Embryonic facial prominence (tissue), 1 donor: Measurements from ENCODE around the gene ZFAND2B.

Experiments used
- DNase-seq: peaks from one replicate; pipeline ENCODE4 v3.0.0-alpha.2; 2016; ENCODE audit errors: extremely low spot score

Gene ZFAND2B

GRCh38 chr2:219206328-219207133, at the start of gene ZFAND2B:
Gene ZFAND2B (plus strand): TSS chr2:219206782. CDS start chr2:219206988, 206 bp downstream.
- DNase-seq, result peak; percentile 88

DNA sequence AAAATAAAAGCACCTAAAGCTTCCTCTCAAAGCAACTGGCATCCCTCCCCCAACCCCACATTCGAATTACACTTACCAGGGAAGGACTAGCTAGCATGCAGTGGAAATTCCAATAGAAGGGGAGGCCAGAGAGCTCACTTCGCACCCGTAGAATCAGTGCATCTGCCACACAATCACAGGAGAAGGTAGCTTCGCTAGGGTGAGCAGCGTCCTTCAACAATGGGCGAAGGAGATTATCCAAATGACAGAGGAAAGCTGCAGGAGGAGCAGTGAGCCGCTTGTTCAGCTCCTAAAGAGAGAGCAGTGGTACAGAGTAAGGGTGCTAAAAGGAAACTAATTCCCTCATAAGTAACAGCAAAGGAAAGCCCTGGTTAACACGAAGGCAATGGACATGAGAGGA, 49.2 kb upstream of the ZFAND2B start:
- DNase-seq, result no peak

DNA sequence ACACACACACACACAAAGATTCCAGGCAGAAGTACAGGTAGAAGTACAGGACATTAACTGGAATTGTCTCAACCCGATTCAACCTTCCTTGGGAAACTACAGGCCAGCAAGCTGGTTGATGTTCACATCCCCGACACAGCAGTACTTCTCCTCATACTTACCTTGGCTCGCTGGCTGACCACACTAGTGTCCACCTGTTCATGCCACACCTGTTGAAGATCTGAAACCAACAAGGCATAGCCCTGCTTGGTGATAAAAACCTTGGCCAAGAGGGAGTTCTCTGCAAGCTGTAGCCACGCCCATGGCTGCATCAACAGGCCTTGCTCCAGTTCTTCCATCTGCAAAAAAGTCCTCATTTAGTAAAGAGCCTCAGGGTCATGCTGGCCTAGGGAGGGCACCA, 48.6 kb upstream of the ZFAND2B start:
- DNase-seq, result no peak

- no peak for DNase-seq
These were observed 48.0 kb upstream of the ZFAND2B start for GRCh38 chr2:219158586-219158985.

GRCh38 chr2:219159771-219160185, 46.8 kb upstream of the ZFAND2B start:
- no peak for DNase-seq

DNA sequence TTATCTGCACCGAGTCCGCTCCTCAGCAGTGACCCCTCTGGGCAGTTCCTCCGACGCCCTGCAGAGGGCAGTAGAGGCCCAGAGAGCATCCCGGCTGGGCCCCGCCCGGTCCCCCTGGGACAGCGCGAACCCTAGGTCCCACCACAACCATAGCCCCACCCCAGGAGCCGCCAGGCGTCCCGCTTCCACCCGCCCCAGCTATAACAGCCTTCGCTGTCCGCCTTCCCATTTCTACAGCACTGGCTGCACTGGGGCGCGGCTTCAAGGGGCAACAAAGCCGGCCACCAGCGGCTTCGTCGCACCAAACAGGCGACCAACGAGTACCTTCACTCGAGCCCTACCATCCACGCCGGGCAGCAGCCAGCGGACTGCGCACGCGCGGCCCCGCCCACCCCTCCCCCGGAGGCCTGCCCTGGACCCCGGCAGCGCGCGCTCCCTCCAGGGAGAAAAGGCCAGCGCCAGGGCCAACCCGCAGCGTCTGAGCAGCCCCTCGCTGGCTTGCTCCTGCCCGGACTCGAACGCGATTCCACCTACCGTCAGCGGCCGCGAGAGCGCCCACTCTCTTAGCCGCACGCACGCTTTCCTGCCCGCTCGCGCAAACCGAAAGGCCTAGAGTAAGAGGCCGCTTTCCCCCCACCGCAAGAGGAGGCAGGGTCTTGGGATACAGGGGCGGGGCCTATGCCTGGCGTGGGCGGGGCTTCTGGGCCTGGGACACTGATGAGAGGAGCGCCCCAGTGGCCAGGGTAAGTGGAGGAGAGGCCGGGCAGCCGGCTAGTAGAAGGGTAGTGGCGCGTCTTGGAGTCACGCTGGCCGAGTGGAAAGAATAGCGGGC, 46.2 kb upstream of the ZFAND2B start, which contains the start of gene NHEJ1:
Gene NHEJ1, minus strand, starts transcription at position 630 of the 832 bp plus-strand sequence. CDS start 2,453 bp downstream, outside the sequence.
- peak; percentile 76 for DNase-seq

DNA sequence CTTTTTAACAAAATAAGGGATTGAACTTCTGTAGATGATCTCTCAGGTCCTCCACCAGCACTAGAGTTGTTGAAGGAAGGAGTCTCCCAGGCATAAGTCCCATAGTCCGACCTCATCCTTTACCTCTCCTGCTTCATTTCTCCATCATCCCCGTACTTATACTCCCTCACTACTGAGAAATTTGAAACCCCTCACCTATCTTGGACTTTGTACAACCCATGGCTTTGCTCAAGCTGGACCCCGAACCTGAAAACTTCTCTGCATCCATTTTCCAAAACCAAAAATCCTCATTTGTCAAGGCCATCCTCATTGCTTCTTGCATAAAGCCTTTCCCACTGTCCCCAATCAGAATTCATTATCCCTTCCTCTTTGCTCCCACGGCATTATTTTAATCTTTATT, 45.5 kb upstream of the ZFAND2B start:
- no peak for DNase-seq

DNA sequence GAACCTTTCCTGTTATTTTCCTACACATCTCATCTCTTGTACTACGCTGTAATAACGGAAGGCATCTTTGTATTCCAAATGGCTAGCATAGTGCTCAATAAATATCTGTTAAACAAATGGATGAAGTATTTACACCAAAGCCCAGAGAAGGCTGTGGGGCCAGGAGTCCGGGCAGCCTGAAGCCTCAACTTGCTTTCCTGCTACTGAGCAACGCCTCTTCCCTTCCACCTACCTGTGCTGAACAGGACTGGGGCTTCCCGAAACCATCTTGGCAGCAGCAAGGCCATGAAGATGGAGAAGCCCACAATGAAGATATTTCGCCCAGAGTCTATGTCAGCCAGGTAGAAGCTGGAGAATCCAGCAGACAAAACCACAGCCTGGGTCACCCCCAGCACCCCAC, 43.4 kb upstream of the ZFAND2B start:
- DNase-seq, result no peak

DNA sequence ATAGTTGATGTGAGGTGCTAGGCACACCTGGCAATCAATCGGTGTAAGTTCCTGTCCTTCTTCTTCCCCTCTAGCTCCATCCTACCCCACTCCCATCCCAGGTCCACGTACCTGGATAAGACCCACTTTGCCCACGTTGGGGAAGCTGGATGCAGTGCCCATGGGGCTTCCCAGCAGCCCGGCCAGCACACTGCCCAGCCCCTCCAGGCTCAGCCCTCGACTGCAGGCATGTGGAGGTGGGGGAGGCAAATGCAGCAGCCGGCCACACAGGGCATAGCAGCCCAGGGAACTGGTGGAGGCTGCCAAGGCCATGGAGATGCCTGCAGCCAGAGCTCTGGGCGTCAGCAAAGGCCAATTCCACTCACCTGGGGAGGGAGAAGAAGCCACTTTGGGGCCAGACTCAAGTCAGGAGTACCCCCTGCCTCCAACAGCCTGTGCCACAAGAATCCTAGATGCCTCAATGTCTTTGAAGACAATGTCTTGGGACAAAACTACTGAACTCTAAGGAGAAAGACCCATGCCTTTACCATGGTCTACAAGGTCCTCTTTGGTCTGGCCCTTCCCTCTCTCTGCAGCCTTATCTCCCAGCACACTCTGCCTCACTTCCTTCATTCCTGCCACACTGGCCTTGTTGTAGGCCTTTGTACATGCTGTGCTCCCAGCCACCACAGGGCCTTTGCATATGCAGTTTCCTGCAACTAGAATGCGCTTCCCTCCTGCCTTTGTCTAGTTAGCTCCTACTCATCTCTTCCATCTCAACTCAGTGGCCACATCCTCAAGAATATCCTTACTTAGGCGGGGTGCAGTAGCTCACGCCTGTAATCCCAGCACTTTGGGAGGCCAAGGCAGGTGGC, 41.3 kb upstream of the ZFAND2B start:
- DNase-seq, result no peak

- DNase-seq, result no peak
These were observed 38.6 kb upstream of the ZFAND2B start for GRCh38 chr2:219167997-219168396.

GRCh38 chr2:219168526-219168925, 38.1 kb upstream of the ZFAND2B start:
- no peak for DNase-seq

GRCh38 chr2:219168932-219169331, 37.6 kb upstream of the ZFAND2B start:
- DNase-seq, result no peak

GRCh38 chr2:219169930-219170654, 36.5 kb upstream of the ZFAND2B start, which contains the start of gene SLC23A3:
Gene SLC23A3 (minus strand): TSS chr2:219170029. CDS start chr2:219169984, 45 bp downstream.
- no peak for DNase-seq

- DNase-seq, result no peak
These were observed 35.3 kb upstream of the ZFAND2B start for GRCh38 chr2:219171231-219171651.

DNA sequence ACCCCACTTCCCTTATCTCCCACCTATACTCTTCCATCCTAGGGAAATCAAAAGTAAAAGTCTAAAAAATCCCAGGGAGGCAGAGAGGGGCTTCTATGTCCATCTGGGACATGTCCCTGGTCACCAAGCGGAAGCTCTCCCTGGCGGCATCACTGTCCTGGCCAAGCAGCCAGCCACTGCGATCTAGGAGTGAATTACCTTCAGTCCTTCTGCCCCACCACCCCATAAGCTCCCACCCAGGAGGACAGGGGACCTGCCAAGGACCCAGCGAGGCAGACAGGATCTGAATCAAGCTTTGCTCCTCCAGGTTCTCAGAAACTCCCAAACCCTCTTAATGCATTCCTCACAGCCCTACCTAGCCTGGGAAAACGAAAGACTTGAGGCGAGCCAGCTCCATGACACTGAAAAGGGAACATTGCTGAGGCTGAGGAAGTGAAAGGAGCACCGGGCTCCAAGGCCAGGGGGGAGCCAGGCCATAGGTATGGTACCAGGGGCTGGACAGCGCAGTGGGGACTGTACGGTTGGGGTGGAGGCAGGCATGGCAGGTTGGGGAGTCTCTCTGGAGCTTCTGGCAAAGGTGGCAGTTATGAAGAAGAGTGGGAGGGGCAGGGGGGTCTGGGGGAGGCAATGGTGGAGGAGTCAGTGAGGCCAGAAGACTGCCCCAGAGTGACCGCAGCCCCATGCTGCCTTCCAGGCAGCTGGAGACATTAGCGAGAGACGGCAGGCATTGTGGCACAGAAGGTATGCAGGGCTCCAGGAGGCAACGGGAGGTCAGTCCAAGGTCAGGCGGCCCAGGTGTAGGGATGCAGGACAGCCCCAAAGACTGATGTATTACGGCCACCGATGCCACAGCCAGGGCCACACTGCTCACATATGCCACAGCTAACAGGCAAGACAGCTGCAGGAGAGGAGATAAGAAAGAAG, 34.1 kb upstream of the ZFAND2B start:
- DNase-seq, result no peak

DNA sequence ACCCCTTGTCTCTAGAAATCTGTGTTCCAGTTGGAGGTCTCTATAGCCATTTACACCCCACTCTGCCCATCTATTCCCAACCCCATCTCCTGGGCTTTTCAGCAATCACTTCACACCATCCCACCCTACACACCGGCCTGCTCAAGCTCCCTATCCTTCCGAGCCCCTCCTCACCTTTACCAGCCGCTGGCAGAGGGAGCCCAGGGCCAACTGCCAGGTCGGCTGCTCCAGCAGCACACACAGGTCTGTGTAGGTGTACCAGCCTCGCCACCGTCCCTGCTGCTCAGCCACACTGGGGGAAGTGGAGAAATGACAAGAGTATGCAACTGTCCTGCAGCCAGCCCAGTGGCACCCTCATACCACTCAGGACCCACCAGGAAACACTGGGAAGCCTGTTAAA, 33.4 kb upstream of the ZFAND2B start:
- DNase-seq, result no peak

- no peak for DNase-seq
These were observed 32.4 kb upstream of the ZFAND2B start for GRCh38 chr2:219174146-219174545.

DNA sequence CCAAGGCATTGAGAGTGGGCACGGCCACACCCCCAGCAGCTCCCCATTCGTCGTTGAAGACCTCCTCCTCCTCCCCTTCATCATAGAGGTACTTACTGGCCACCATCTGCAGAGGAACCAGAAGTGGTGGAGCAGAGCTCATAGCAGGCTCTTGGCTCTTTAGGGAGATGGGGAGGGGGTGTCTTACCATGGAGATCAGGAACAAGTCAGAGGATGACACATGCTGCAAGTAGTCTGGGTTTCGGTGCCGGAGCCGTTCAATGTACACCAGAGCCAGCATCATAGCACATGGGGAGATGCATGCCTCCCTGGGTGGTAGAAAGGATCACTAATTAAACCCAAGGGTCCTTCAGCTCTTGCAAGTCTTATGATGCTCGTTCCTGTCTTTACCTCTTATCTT, 31.8 kb upstream of the ZFAND2B start:
- DNase-seq, result no peak

DNA sequence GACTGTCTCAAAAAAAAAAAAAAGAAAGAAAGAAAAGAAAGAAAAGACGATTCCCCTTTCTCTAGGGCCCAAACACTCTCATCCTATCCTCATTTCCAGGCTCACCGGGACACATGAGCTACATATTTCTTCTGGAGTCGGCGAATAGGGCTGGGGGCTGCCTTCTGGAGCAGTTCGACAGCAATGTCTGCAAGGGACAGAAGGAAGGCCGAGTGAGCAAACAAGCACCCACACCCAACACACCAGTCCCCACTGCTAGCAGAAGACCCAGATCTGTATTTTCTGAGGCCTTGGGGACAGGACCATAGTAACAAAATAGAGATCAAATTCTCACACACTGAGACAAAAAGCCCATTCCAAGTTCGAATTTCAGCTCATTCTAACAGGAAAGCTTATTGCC, 31.1 kb upstream of the ZFAND2B start:
- DNase-seq, result no peak
